HAP-1 (cell line): ENCODE data around the gene HLA-G.

Experiments
- DNase-seq, 2 experiments: peaks; one replicate each; pipeline ENCODE4 v3.0.0-alpha.2; 2016 to 2020; ENCODE audit warnings: low spot score in 2 of 2
- H3K27me3 ChIP-seq: fragments of 250-450 bp; sonication (Bioruptor Pico); 2 replicates; pipeline ENCODE4 v1.5.1; 2020; ENCODE audit warnings: low read depth, mild to moderate bottlenecking, moderate library complexity
- H3K36me3 ChIP-seq: fragments of 250-450 bp; sonication (Bioruptor Pico); replicated peaks from 2 replicates; pipeline ENCODE4 v1.5.1; 2020; ENCODE audit warnings: mild to moderate bottlenecking
- H3K4me1 ChIP-seq: fragments of 250-450 bp; sonication (Bioruptor Pico); 2 replicates; pipeline ENCODE4 v1.5.1; 2020; ENCODE audit warnings: mild to moderate bottlenecking
- H3K4me3 ChIP-seq: fragments of 250-450 bp; sonication (Bioruptor Pico); 2 replicates; pipeline ENCODE4 v1.5.1; 2020; ENCODE audit warnings: mild to moderate bottlenecking, moderate library complexity
- H3K9me3 ChIP-seq: fragments of 250-450 bp; sonication (Bioruptor Pico); 2 replicates; pipeline ENCODE4 v1.5.1; 2020; ENCODE audit warnings: mild to moderate bottlenecking, moderate library complexity
- in situ Hi-C: fragments of 300-500 bp; cut with MboI; formaldehyde crosslinking; loops from 3 replicates; pipeline ENCODE4 v1.14.3; 2020; ENCODE audit warnings: low sequenced_read_pairs, inconsistent platforms, mixed read lengths

Gene HLA-G

GRCh38 chr6:29829766-29830165 lies 2.1 kb downstream of the HLA-G start:
- Histone ChIP-seq H3K9me3 (no peaks in the 10 kb centered on the region), H3K27me3 (no peaks in the 10 kb centered on the region), H3K36me3 (no peaks in the 10 kb centered on the region), H3K4me1 (no peaks in the 10 kb centered on the region), H3K4me3 (no peak overlapping the region)
- no peak for DNase-seq
- in situ Hi-C loops: no loop called here

DNA sequence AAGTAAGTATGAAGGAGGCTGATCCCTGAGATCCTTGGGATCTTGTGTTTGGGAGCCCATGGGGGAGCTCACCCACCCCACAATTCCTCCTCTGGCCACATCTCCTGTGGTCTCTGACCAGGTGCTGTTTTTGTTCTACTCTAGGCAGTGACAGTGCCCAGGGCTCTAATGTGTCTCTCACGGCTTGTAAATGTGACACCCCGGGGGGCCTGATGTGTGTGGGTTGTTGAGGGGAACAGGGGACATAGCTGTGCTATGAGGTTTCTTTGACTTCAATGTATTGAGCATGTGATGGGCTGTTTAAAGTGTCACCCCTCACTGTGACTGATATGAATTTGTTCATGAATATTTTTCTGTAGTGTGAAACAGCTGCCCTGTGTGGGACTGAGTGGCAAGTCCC lies 2.8 kb downstream of the HLA-G start:
- in situ Hi-C loops: no loop called here
- DNase-seq: no peak
- H3K27me3 ChIP-seq: peaks cover 5% of the 10 kb centered on the region
- H3K36me3 ChIP-seq: no peaks in the 10 kb centered on the region
- no peaks in the 10 kb centered on the region for H3K9me3 ChIP-seq
- H3K4me1 ChIP-seq: no peaks in the 10 kb centered on the region
- H3K4me3 ChIP-seq: no peak overlapping the region

DNA sequence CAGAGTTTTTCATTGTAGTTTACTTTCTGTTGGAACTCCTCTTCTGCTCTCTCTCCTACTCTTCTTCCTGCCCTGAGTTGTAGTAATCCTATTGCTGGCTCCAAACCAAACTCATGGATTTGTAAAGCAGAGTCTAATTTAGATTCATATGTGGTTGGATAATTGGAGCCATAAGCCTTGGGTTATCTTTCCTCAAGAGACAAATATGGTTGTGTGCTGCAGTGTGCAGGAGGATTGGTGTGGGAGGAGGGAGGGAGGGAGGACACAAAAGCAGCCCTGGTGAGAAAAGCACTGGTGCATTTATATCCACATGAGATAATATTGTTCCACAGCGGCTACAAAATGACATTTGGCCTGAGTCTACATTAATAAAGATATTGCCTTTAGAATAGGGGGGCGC lies 4.2 kb downstream of the HLA-G start:
- Histone ChIP-seq H3K36me3 (no peaks in the 10 kb centered on the region), H3K4me1 (no peaks in the 10 kb centered on the region), H3K27me3 (peaks cover 13% of the 10 kb centered on the region), H3K4me3 (no peak overlapping the region), H3K9me3 (no peaks in the 10 kb centered on the region)
- in situ Hi-C loops: no loop called here
- no peak for DNase-seq

GRCh38 chr6:29834564-29835436 lies 7.2 kb downstream of the HLA-G start:
- no peaks in the 10 kb centered on the region for H3K36me3 ChIP-seq
- no peaks in the 10 kb centered on the region for H3K4me1 ChIP-seq
- H3K4me3 ChIP-seq: no peak overlapping the region
- in situ Hi-C loops: loop anchor here (5.0 kb wide), 2 partner anchors 97 to 132 kb away; no protein-coding TSS in a partner anchor
- peak in 1 of 2 experiments; percentile 72 for DNase-seq
- no peaks in the 10 kb centered on the region for H3K9me3 ChIP-seq
- peaks cover 26% of the 10 kb centered on the region for H3K27me3 ChIP-seq

DNA sequence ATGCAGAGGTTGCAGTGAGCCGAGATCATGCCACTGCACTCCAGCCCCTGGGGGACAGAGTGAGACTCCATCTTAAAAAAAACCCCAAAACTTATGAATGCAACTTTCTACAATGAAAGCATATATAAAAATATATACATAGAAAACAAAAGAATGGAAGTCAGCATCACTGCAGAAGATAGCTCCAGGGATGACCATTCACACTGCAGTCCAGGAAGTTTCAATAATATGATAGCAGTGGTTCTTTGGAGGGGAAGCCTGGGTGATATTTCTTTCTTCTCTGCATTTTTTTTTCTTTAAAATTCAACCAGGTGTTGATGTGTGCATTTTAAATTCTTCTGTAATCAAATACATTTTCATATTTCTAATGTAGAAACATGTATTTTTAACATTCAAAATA lies 12.3 kb downstream of the HLA-G start:
- peaks cover 38% of the 10 kb centered on the region for H3K27me3 ChIP-seq
- H3K4me1 ChIP-seq: no peaks in the 10 kb centered on the region
- DNase-seq: no peak
- in situ Hi-C loops: loop anchor here (5.0 to 10.0 kb wide), 3 partner anchors 103 to 325 kb away; partner anchors contain the start of genes TRIM10 and TRIM15
- no peak overlapping the region for H3K4me3 ChIP-seq
- H3K36me3 ChIP-seq: no peaks in the 10 kb centered on the region
- no peaks in the 10 kb centered on the region for H3K9me3 ChIP-seq

- Histone ChIP-seq H3K4me1 (no peaks in the 10 kb centered on the region), H3K27me3 (peaks cover 29% of the 10 kb centered on the region), H3K36me3 (no peaks in the 10 kb centered on the region), H3K4me3 (no peak overlapping the region), H3K9me3 (no peaks in the 10 kb centered on the region)
- in situ Hi-C loops: loop anchor here (10.0 kb wide), 1 partner anchor 324 kb away; the partner anchor contains the start of genes TRIM10 and TRIM15
- DNase-seq: no peak
Observed at GRCh38 chr6:29841030-29841429, 13.4 kb downstream of the HLA-G start.

DNA sequence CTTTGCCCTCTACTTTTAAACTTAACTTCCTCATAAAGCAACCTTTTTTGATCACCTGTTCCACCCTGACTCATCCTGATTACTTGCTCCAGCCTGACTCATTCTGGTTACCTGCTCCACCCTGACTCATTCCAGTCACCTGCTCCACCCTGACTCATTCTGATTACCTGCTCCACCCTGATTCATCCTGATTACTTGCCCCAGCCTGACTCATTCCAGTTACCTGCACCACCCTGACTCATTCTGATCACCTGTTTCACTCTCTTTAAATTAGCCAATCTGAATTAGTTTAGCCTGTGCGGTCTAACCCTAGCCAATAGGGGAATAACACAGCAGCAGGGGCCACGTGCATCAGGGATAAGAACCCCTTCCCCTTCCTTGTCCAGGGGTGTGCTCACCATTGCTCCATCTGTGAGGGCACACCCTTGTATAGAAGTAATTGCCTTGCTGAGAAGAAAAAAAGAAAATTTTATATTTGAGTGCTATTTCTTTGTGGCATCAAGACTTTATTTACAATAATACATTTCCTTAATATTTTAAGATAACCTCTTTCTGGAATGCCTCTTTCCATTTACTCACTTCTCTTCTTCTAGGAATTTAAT lies 17.9 kb downstream of the HLA-G start:
- DNase-seq: no peak
- in situ Hi-C loops: loop anchor here (5.0 to 10.0 kb wide), 2 partner anchors 162 to 319 kb away; partner anchors contain the start of genes TRIM10 and TRIM15
- Histone ChIP-seq H3K9me3 (no peaks in the 10 kb centered on the region), H3K36me3 (no peaks in the 10 kb centered on the region), H3K27me3 (peaks cover 20% of the 10 kb centered on the region), H3K4me3 (no peak overlapping the region), H3K4me1 (no peaks in the 10 kb centered on the region)

DNA sequence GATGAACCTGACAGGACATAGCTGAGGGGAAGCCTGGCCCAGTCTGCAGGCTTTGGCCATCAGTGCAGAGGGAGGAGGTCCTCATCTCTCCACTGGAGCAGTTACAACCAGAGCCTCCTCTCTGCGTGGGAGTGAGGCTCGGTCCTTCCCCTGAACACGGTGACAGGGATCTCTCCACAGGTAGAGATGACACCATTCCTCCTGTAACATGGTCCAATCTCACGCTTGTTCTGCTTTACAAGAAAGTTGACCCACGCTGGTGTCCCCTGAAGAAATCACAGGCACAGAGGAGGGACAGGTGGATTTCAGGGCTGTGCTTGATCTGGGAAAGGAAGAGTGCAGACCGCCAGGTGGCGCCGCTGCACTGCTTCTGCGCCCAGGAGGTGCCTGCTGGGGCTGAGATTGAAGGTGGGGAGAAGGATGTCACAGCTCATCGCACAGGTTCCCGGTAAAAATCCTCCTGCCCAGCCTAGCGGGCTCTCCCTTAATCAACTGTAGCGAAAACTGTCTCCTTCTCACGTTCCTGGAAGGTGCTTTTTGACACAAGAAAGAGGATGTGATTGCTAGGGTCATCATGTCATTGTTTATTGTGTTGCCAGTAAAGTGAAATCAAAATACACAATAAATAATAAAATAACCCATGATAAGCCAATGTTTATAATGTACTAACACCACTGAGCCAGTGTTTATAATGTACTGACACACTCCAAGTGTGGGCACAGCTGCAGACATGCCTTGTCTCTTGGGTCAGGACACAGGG lies 20.4 kb downstream of the HLA-G start:
- H3K4me1 ChIP-seq: no peaks in the 10 kb centered on the region
- H3K27me3 ChIP-seq: peaks cover 7% of the 10 kb centered on the region
- in situ Hi-C loops: loop anchor here (5.0 to 10.0 kb wide), 2 partner anchors 159 to 317 kb away; partner anchors contain the start of genes TRIM10 and TRIM15
- H3K9me3 ChIP-seq: no peaks in the 10 kb centered on the region
- no peaks in the 10 kb centered on the region for H3K36me3 ChIP-seq
- DNase-seq: peak; percentile 55 to 86
- H3K4me3 ChIP-seq: no peak overlapping the region

DNA sequence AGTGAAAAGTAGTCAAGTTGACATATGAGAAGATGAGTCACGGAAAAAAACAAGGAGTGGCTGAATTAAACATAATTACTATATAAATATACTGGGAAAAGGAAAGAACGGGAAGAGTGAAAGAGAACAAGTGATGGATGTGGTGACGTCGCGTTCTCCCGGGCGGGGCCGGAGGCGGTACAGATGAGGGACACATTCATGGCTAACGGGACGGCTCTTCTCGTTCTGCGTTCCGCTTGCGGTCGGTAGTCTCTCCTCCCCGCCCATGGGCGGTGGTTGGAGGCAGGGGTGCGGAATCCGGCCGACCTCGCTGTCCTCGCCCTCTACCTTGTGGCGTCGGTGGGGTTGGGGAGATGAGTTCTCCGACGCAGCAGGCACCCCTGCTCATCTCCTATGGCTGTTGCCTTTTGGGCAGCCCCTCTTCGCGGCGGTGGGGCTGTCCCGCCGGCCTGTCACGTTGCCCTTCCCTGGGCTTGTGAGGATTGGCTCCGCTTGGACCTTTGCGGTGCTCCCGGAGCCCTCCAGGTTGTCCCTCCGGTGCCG lies 22.5 kb downstream of the HLA-G start:
- no peak for DNase-seq
- Histone ChIP-seq H3K36me3 (no peaks in the 10 kb centered on the region), H3K27me3 (peaks cover 7% of the 10 kb centered on the region), H3K4me3 (no peak overlapping the region), H3K4me1 (no peaks in the 10 kb centered on the region), H3K9me3 (no peaks in the 10 kb centered on the region)
- in situ Hi-C loops: no loop called here

DNA sequence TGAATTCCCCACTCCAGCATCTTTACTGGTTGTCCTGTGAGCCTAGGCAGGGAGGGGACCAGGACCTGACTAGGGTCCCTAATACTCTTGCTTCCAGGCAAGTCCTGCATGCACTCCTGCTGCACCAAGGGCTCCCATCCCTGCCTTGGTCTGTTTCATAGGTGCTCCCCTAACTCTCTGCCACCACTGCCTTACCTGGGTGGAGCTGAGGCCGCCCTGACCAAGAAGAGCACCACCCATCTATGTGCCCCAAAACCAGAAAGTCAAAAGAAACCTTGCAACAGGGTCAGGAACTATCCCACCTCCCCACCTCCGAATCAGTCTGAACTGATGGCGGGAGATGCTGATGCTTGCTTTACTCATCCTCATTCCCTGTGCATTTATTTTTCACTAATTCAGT lies 23.6 kb downstream of the HLA-G start:
- no peak for DNase-seq

DNA sequence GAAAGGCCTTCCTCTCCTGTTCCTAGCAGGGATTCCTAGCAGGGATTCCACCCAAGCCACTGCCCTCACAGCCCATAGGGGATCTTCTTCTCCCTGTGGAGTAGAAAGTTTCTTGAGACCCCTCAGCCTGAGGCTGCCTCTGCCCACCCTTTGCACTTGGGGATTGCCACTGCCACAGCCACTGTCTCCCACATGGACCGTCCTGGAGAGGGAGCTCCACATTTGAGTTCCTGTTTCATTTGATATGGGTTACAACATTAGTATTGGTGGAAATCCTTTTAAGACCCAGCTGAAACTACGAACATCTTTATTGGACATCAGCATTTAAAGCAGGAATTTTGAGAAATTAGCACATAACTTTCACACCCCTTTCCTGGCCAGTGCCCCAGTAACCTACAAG lies 25.6 kb downstream of the HLA-G start:
- in situ Hi-C loops: no loop called here
- H3K27me3 ChIP-seq: peaks cover 5% of the 10 kb centered on the region
- no peaks in the 10 kb centered on the region for H3K36me3 ChIP-seq

More for the DNA sequence above, 23.6 kb downstream of the HLA-G start:
- Histone ChIP-seq H3K9me3 (no peaks in the 10 kb centered on the region), H3K4me3 (no peak overlapping the region), H3K36me3 (no peaks in the 10 kb centered on the region), H3K4me1 (no peaks in the 10 kb centered on the region), H3K27me3 (peaks cover 8% of the 10 kb centered on the region)
- in situ Hi-C loops: no loop called here

DNA sequence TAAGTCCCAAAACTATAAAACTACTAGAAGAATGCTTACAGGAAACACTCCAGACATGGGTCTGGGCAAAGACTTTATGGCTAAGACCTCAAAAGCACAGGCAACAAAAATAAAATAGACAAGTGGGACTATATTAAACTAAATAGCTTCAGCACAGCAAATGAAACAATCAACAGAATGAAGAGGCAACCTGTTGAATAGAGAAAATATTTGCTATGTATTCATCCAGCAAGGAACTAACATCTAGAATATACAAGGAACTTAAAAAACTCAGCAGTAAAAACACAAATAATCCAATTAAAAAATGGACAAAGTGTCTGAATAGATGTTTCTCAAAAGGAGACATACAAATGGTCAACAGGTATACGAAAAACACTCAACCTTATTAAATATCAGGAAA lies 30.4 kb downstream of the HLA-G start:
- H3K9me3 ChIP-seq: no peaks in the 10 kb centered on the region
- DNase-seq: no peak
- no peaks in the 10 kb centered on the region for H3K36me3 ChIP-seq
- in situ Hi-C loops: no loop called here
- H3K27me3 ChIP-seq: peaks cover 5% of the 10 kb centered on the region
- no peak overlapping the region for H3K4me3 ChIP-seq
- H3K4me1 ChIP-seq: no peaks in the 10 kb centered on the region

More for the DNA sequence above, 25.6 kb downstream of the HLA-G start:
- no peak for DNase-seq
- Histone ChIP-seq H3K4me3 (no peak overlapping the region), H3K4me1 (no peaks in the 10 kb centered on the region), H3K9me3 (no peaks in the 10 kb centered on the region)

DNA sequence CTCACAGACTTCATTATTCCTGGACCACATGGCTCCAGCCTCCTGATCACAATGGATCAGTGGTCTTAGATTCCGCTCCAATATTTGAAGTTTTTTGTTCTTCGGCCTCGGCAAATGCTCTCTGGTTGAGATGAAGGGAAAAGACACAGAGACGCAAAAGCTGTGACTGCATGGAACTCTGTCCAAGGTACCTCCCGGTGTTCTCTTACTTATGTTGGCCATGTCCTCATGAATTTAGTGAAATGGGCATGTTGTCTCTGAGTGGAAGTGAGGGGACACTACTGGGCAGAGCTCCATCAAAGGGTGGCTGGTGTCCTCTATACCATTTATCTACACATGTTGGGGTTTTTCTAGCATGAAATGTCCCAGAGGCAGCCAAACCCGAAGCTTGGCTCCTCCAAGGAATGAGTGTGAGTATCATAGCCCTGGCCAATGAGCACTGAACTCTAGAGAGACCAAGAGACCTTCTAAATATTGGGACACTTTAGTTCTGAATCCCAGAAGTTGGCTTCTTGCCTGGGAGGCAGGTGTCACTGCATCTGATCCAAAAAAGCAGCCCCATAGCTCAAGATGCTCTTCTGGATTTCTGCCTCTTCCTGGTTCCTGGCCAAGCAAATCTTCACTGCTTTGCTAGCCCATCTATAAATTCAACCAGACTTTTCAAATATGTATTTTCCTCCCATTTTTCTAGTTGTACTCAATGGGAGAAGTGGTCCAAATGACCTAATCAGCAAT lies 34.1 kb downstream of the HLA-G start:
- in situ Hi-C loops: no loop called here
- H3K4me3 ChIP-seq: no peak overlapping the region
- no peak for DNase-seq
- no peaks in the 10 kb centered on the region for H3K4me1 ChIP-seq
- H3K9me3 ChIP-seq: no peaks in the 10 kb centered on the region
- H3K27me3 ChIP-seq: peaks cover 2% of the 10 kb centered on the region; the same call in 1 of the 2 replicates
- no peaks in the 10 kb centered on the region for H3K36me3 ChIP-seq
